GM12874 (cell line): Measurements from ENCODE around the gene FGGY.

ENCODE experiments used
- CTCF ChIP-seq: IDR thresholded peaks from 2 replicates; pipeline ENCODE4 v1.5.1; 2011; ENCODE audit warnings: low read depth, mild to moderate bottlenecking, control low read depth, low read length, moderate library complexity; ENCODE audit not compliant: insufficient read depth

FGGY gene

GRCh38 chr1:59331686-59332620 is 35.1 kb downstream of the FGGY start:
- no peak for TF ChIP-seq CTCF

GRCh38 chr1:59332983-59333382 is 36.1 kb downstream of the FGGY start:
- TF ChIP-seq CTCF, result no peak

DNA sequence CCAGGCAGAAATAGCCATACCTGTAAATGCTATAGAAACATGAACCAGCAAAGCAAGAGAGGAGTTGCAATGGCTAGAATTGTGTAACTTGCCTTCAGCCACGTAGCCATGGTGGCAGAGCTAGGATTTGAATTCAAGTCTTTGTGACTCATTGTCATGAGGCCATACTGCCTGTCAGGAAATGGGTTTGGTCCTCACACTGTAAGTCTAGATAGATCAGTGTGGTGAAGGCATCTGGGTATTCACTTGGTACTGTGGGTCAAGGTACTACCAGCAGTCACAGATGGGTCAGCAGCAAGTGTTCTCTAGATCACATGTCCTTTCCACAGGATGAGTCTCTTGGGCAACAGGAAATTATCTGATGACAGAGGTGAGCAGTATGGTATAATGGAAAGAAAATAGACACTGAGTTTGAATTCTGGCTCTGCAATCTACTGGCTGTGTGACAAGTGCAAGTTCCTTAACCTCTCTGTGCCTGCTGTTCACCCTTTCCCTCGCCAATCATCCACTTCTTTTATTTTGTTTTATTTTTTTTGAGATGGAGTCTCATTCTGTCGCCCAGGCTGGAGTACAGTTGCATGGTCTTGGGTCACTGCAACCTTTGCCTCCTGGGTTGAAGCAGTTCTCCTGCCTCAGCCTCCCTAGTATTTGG is 36.9 kb downstream of the FGGY start:
- no peak for TF ChIP-seq CTCF

DNA sequence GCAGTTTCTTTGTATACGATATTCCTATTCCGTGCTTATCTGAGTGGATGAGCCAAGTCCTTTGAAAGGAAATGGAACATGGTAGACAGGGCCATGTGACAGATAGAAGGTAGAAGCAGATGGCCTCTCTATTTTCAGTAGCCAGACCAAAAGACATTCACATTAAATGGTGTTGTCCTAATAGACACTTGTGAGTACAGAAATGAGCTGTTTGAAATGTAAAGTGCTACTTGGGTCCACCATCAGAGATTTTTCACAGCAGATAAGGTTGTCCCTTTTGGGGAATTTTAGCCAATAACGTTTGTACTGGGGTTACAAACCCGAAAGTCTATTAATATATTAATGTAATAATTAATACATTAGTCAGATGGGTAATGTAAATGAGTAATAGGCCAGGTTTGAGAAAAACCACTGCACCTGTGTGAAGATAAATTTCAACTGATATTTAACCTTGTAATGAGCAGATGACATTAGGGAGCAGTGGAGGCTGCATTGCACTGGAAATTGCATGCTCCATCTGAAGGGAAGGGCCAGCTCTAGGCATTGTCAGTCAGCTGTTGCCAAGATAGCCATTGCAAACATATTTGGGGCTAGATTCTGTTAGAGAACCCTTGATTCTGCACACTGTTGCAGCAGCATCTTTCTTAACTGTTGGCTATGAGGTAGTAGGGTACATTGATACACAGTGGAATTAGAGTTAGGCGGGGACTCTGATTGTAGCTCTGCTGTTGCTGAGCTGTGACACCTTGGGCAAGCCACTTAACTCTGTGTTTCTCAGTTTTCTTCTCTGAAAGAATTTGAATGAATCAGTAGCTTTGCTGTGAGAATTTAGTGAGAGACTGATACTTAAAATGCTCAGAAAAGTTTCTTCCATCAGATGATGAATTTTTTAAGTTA is 43.8 kb downstream of the FGGY start:
- TF ChIP-seq CTCF, result no peak

- no peak for TF ChIP-seq CTCF
These were observed 46.1 kb downstream of the FGGY start for GRCh38 chr1:59342801-59343575.

GRCh38 chr1:59343576-59343840 is 46.6 kb downstream of the FGGY start:
- no peak for TF ChIP-seq CTCF
